Suprapubic skin (tissue), 3 donors: ENCODE results near the gene LBHD2.
"Not testable (repeated sequence)": the region's sequence is repeated elsewhere in the genome, so short reads cannot be mapped to it uniquely, and the experiment has no call there.

Experiments used
- POLR2A ChIP-seq, 2 donors: fragments of 450-650 bp; IDR thresholded peaks; one replicate each; pipeline ENCODE4 v1.6.1; 2017; ENCODE audit warnings: antibody characterized with exemption in 2 of 2, mild to moderate bottlenecking in 2 of 2, moderate library complexity in 2 of 2
- TF ChIP-seq, protein P1 (sequence below), 2 donors: fragments of 200-600 bp in 1 of 2; fragments of 450-650 bp in 1 of 2; sonication (generic) in 1 of 2; IDR thresholded peaks; one replicate each; pipeline ENCODE4 v1.5.1; 2016 to 2019; ENCODE audit warnings: antibody characterized with exemption in 2 of 2, mild to moderate bottlenecking in 1 of 2, moderate library complexity in 1 of 2

GRCh38 chr14:103119527-103119926 is 35.5 kb downstream of the LBHD2 start:
- not testable (repeated sequence) for TF ChIP-seq POLR2A (IDR thresholded peaks at IDR 0.05)
- TF ChIP-seq, protein P1, sequence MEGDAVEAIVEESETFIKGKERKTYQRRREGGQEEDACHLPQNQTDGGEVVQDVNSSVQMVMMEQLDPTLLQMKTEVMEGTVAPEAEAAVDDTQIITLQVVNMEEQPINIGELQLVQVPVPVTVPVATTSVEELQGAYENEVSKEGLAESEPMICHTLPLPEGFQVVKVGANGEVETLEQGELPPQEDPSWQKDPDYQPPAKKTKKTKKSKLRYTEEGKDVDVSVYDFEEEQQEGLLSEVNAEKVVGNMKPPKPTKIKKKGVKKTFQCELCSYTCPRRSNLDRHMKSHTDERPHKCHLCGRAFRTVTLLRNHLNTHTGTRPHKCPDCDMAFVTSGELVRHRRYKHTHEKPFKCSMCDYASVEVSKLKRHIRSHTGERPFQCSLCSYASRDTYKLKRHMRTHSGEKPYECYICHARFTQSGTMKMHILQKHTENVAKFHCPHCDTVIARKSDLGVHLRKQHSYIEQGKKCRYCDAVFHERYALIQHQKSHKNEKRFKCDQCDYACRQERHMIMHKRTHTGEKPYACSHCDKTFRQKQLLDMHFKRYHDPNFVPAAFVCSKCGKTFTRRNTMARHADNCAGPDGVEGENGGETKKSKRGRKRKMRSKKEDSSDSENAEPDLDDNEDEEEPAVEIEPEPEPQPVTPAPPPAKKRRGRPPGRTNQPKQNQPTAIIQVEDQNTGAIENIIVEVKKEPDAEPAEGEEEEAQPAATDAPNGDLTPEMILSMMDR (IDR thresholded peaks at IDR 0.05) = not testable (repeated sequence)
